Amniotic epithelial cell (primary cell): ENCODE results near the gene CHST13.
"Not testable (repeated sequence)": the region's sequence is repeated elsewhere in the genome, so short reads cannot be mapped to it uniquely, and the experiment has no call there.

Experiments used
- DNase-seq: peaks from one replicate; pipeline ENCODE4 v3.0.0-alpha.2; 2010; ENCODE audit warnings: low read depth

CHST13 gene

DNA sequence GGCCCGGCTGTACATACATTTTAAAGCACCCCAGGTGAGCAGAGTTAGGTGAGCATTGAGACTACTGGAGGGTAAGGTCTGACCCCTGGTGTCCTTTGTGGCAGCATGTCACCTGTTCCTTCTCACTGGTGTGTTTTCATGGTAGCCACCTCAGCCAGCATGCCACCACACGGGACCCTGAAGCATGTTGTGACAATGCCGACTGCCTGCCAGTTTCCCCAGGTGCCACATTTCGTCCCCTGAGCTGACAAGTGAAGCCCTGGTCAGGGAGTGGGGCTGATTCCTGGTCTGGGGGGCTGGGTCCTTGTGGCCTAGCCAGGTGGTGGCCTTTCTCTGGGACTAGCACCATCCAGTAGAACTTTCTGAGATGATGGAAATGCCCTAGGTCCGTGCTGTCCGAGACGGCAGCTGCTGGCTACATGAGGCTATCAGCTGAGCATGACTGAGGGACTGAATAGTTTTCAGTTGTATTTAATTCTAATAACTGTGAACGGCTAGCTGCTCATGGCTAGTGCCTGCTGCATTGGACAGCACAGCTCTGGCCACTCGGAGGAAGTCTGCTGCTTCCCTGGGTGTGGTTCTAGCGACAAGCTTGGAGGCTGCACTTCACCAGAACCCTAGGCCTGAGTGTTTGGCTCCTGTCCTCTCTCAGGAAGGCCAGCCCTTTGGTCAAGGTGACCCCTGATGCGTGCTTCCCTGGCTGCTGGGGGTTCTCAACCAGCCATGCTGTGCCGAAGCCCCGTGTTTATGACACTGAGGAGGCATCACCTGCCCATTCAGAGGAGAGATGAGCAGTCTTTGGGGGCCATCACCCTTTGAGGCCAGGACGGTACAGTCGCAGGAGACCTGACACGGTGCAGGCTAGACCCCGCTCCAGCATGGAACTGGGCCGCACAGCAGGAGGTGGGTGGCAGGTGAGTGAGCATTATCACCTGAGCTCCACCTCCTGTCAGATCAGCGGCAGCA is 30.9 kb downstream of the CHST13 start:
- no peak for DNase-seq

DNA sequence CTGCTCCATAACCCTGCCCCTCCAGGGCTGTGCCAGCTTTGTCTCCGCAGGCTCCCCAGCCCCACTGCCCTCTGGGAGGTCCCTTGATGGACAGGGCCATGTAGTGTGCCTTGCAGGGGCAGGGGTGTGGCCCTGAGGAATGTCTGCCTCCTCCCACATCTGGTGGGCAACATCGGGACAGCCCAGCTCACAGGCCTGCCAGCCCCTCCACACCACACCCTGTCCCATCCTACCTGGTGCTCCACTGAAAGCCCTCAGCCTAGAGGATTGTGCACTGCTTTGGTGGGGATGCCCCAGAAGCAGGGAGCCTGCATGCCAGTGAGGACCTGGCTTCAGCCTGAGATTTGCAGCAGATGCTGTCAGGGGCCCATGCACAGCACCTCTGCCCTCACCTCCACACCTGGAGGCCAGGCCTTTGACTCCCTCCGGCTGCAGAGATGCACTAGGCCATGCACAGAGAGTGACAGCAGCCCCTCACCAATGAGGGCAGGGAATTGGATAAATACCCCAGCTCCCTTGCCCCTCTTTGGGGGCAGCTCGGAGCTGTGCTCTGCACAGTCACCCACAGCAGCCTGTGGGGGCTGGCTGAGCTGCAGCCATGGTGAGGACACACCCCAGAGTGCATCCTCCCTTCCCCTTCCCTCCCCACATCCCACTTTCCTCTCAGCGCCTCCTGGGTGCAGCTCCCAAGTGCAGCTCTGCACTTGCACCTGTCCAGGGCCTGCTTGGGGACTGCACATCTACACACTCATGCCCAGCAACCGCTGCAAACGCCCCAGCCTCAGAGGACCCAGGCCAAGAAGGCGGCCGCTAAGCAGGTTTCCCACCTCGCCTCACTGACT is 32.1 kb downstream of the CHST13 start:
- DNase-seq, result no peak

DNA sequence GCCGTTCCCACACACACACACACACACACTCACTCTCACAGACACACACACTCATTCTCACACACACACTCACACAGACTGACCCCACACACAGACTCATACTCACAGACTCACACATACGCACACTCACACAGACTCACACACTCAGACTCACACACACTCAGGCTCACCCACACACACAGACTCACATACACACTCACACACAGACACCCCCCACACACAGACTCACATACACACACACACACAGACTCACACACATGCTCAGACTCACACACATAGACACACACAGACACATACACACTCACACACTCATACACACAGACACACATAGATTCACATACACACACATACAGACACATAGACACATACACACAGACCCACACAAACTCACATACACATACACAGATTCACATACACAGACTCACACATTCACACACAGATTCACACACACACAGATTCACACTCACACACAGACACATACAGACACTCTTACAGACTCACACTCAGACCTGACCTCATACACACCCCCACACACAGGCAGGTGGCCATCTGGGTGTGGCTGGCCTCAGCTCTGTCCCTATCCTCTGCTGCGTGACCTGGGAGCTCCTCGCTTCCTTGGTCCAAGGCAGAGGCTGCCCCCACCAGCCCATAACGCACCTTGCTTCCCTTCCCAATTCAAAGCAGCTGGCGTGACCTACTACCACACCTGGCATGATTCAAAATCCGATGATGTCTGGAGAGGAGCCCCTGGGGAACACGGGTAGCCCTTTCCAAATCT is 32.9 kb downstream of the CHST13 start:
- DNase-seq, result no peak

DNA sequence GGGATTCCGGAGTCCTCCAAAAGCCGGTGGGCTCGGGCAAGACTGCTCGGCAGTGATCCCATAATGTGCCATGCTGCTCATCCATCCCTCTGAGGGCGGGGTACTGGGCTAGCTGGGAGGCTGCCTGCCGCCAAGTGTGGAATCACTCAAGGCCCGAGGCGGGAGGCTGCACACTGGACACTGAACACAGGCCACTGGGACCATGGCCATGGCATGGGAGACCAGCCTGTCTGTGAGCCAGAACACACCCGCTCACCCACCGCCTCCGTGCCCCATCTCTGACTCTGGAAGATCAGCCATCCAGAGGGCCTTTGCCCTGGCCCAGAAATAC is 33.4 kb downstream of the CHST13 start:
- DNase-seq, result no peak

DNA sequence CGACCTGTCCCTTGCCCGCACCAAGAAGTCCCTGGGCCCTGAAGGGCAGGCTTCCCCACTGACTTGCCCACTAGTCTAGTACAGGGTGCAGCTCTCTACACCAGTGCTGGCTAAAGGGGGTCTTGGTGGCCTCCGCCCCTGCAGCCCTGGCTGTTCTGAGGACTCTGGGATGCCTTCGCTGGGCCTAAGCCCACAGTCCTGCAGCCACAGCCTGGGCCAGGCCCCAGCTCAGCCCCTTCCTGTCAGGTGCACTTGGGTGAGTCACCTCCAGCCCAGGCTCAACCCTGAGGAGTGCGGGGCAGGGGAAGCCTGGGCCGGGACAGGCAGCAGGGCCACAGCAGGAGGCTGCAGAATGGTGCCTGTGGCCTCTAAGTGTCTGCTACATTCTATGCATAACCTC is 33.8 kb downstream of the CHST13 start:
- DNase-seq, result no peak

DNA sequence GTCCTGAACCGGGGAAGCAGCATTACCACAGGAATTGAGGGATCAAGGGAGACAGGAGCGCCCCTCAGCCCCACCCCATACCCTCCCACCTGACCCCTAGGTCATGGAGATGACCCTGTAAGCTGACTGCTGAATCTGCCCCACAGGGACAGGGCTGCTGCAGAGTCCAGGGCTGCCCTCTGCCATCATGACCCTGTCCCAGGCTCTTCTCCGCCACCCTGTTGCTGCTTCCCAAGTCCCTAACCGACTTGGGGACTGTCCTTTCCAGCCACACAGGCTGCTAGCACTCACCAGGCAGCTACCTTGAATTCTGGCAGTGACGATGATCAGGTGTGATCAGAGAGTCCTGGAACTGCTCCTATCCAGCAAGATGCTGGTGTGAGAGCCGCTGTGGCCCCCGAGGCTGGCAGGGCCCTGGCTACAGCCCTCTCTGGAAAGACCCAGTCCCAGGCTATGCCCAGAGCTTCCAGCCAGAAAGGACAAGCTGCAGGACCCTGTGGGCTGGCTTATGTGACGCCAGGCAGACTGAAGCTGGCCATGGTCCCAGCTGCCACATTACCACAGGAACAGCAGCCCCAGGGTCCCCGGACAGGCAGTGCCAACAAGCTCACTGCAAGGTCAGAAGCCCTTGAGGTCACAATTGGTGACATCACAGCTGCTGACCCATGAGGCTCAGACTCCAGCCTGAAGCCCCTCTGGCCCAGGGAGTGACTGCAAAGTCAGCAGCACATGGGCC is 34.5 kb downstream of the CHST13 start, which contains the start of gene C3orf22:
C3orf22 (minus strand) TSS at position 597 of the 736 bp plus-strand sequence. CDS start 5,542 bp downstream, outside the sequence.
- DNase-seq, result no peak

DNA sequence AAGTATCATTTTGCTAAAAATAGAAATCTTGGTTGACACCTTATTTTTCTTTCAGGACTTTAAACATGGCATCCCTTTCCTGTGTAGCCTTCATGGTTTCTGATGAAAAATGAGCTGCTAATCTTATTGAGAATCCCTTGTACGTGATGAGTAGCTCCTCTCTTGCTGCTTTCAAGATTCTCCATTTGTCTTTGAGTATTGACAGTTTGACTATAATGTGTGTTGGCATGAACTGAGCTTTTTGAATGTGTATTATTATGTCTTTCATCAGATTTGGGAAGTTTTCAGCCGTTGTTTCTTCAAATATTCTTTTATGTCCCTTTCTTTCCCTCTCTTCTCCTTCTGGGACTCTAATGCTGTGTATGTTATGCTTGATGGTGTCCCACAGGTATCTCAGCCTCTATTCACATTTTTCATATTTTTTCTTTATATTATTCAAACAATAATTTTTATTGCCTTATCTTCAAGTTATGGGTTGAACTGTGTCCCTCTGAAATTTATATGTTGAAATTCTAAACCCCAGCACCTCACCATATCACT is 38.9 kb downstream of the CHST13 start:
- DNase-seq, result no peak

DNA sequence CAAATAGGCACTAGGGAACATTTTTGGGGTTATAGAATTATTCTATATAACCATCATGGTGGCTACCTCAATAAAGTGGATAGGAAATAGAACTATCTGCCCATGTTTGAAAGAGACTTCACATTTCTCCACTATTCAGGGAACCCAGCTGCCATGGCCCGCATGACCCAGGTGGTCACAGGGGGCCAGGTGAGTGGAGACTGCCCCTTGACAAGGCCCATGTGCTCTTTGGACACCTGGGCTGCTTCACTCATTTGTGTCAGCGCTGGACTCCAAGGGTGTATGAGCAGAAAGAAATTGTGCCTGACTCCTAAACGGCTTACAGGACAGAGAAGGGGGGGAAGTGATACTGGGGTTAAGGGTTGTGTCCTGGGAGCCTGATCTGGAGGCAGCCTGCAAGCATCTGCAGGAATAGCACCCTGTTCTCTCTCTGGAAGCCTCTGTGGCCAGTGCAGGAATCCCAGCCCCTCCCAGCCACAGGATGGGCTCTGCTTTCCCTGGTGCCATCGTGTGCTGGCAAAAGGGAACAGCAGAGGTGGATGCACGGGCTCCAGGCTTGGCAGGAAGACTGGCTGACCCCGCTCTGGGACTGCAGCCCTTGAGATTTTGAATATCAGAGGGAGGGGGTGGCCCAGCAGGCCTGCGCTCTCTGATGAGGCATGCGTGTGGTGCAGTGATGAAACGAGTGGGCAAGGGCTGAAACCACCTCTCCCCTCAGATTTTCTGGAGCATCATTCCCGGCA is 43.9 kb downstream of the CHST13 start:
- no peak for DNase-seq

DNA sequence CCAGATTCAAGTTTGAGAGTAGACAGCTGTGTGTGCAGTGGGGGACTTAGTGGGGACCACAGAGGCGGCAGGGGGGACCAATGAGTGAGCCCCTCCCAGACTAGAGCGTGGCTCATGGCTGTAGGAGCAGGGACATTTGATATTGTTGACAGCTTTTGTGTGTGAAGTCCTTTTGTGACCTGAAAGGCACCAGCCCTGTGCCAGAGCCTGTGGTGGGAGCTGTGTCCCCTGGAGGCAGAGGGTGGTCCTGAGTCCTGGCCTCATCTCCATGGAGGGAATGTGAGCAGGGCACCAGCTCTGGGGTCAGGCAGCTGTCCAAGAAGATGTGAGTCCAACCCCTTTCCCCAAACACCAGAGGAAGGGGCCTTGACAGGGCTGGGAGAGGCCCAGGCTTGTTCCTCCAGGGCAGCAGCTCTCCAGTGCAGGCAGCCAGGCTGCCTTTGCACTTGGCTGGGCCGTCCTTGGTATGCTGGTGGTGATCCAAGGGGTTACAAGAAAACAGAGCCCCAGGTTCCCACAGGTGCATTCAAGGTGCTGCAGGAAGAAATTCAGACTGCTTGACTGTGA is 44.9 kb downstream of the CHST13 start:
- DNase-seq, result no peak

DNA sequence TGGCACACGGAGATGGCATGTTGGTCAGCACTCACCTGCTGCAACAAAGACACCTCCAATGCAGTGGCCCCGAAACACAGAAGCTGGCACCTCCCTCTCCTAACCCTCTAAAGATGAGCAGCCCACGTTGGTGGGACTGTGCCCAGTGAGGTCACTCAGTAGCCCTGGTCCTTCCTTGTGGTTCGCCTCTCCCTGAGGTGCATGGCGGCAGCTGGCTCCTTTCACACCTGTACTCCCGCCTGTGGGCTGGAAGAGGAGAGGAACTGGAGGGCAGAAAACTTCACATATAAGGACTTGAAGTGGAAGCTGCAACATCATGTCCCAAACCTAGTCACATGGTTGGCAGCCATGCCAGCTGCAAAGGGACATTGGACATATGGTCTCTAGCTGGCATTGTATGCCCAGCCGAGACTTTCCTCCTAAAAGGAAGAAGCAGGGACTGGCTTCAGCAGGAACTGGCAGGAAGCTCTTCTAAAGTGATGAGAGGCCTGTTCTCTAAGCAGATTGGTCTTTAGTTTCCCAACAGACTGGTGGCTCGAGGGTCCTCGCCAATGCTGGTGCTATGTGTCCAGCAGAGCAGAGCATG is 45.5 kb downstream of the CHST13 start:
- no peak for DNase-seq

DNA sequence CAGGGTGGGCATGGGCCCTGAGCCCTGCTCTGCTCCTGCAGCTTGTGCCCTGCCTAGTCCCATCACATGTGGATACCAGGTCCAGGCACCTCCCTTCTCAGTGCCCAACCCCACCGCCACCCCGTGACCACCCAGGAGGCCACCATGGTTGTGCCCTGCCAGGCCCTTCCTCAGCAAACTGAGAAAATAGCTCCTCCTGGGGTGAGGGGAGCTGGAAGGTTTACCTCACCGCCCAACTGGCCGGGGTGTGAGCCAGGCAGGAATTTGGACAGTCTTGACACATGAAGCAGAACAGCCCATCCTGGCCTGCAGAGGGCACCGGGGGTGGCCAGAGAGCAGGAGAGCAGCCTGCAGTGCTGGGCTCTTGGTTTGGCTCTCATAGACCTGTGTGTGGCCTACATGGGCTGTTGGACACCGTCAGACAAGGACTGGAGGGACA is 46.2 kb downstream of the CHST13 start:
- DNase-seq, result no peak

DNA sequence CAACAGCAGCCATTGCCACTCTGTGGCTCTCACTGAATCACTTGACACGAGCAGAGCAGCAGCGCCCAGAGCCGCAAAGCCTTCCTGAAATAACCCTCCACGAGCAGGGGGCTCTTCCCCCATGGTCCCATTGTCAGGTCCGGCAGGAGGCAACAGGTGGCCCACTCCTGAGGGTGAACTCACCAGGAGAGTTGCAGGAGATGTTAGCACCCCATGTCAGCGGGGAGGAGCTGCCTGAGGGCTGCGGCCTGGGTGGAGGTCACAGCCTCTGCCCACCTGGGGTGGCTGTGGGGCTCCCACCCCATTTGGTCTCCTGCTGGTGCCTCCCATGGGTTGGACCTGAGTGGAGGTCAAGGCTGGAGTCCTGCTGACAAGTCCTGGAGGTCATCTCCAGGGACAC is 47.1 kb downstream of the CHST13 start:
- DNase-seq, result no peak

DNA sequence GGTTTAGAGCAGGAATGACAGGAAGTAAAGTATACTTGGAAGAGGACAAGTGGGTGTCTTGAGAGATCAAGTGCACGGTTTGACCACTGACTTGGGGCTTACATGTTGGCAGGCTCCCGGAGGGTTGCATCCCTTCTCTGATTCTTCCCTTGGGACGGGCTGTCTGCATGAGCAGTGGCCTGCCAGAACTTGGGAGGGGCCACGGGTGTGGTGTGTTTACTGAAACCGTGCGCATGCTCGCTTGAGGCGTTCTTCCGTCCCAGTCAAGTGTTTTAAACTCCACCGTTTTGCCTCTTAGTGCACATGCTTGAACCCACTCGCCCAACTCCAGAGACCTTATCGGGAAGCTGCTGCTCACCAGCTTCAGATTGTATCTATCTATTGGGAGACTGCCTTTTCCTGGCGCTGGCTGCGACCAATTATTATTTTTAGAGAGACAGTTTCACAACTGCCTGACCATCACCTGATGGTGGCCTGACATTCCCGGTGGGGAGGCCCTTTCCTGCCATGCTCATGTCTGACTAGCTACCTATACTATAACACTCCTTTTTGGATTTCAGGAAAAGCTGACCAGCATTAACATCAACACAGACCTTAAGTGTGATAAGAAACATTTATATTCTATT is 49.6 kb downstream of the CHST13 start:
- DNase-seq, result no peak

DNA sequence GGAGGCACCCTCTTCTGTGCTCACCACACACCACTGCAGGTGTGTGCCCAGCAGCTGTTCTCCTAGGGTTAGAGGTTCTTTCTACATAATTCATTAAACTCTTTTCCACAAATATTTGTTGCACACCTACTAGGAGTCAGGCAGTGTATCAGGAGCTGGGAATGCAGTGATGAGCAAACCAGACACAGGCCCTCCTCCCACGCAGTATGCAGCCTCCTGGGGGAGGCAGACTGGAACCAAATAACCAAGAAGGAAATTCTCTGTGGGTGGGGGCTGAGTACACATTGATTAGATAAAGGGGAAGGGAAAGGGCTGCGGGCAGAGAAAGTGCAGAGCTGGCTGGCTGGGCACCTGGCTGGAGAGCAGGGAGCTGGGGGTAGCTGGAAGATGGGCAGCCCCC is 53.3 kb downstream of the CHST13 start:
- DNase-seq, result peak; percentile 11

DNA sequence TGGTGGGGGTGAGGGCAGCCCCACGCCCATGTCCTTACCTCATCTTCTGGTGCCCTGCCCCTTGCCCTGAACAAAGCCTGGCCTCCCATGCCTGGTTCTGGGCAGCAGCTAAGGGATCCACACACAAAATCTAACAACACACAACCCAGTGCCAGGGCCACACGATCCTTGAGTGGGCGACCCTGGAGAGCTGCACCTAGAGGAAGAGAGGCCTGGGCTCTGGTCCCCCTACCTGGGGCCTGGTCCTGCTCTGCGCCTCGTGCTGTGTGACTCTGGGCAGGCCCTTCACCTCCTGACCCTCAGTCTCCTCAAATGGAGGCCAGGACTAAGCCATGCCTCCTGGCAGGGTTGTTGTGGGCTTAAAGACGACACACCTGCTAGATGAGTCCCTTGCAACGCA is 54.7 kb downstream of the CHST13 start:
- no peak for DNase-seq

DNA sequence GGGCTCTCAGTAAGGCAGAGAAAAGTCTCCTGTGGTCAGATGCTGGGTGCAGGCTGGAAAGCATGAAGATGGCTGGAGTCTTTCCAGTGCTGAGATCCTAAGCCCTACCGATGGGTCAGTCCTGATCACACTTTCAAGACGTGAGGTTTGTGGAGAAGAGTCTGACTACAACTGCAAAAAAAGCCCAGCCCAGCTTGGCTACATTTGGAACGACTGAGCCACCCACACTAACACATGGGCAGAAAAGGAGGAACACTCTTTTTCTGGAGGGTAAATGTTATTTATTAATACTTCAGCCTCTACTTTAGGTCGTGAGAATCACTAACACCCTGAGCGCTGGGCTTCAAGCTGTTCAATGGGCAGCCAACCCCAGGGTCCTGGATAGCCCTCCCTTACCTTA is 56.8 kb downstream of the CHST13 start:
- no peak for DNase-seq

DNA sequence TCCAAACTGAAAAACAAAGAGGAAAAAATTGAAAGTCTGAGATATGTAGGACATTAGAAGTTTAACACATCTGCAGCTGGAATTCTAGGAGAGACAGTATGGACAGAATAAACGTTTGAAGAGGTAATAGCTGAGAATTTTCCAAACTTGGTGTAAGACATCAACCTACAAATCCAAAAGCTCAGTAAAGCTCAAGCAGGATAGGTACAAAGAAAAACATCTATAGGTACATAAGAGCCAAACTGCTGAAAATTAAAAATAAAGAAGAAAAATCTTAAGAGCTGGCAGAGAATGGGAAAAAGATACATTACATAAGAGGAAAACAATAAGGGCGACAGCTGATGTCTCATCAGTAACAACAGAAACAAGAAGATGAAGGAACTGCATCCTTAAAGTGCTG is 57.6 kb downstream of the CHST13 start:
- no peak for DNase-seq

DNA sequence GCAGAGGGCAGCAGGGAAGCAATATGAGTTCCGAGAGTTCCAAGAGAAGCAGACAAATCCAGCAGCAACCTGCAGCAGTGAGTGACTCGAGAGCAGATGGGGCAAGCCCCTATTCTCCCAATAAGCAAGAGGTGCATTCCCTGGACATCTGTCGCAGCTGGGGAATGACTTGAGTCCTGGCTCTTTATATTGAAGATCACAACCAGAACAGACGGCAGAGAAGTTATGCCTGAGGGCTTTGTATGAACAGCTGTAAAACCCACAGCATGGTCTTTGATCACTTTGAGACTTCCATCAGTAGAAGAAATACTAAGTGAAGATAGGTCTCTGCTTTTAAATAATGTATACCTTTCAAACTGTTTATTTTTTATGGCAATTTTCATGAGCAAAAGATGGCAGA is 58.4 kb downstream of the CHST13 start:
- DNase-seq, result no peak

DNA sequence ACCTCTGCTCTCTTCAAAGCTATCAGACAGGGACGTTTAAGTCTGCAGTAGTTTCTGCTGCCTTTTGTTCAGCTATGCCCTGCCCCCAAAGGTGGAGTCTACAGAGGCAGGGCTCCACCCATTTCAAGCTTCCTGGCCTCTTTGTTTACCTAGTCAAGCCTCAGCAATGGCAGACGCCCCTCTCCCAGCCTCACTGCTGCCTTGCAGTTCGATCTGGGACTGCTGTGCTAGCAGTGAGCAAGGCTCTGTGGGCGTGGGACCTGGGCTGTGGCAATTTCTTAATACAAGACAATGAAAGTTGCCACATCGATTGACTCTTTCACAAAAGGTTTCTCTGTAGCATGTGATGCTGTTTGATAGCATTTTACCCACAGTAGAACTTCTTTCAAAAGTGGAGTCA is 67.6 kb downstream of the CHST13 start:
- DNase-seq, result not testable (repeated sequence)
